Ammon's horn (tissue), 1 donor: Measurements from ENCODE around the gene ITCH.

ENCODE experiments used
- DNase-seq: peaks from one replicate; pipeline ENCODE4 v3.0.0-alpha.2; 2016; ENCODE audit warnings: low spot score

Gene ITCH

GRCh38 chr20:34530342-34530741 lies 167.3 kb downstream of the ITCH start:
- DNase-seq = no peak

GRCh38 chr20:34531608-34532265 lies 168.7 kb downstream of the ITCH start:
- no peak for DNase-seq

GRCh38 chr20:34532320-34532719 lies 169.2 kb downstream of the ITCH start:
- no peak for DNase-seq

GRCh38 chr20:34532756-34533155 lies 169.7 kb downstream of the ITCH start:
- no peak for DNase-seq

GRCh38 chr20:34534391-34535165 lies 171.5 kb downstream of the ITCH start:
- DNase-seq = no peak

- DNase-seq = no peak
Measured at GRCh38 chr20:34535301-34535840, 172.3 kb downstream of the ITCH start.

- no peak for DNase-seq
Measured at GRCh38 chr20:34535857-34536256, 172.8 kb downstream of the ITCH start.

GRCh38 chr20:34536798-34537394 lies 173.8 kb downstream of the ITCH start:
- peak; percentile 78 for DNase-seq

GRCh38 chr20:34537651-34538050 lies 174.6 kb downstream of the ITCH start:
- no peak for DNase-seq

GRCh38 chr20:34538671-34539123 lies 175.6 kb downstream of the ITCH start:
- peak; percentile 62 for DNase-seq

GRCh38 chr20:34539756-34540155 lies 176.7 kb downstream of the ITCH start:
- DNase-seq = no peak

GRCh38 chr20:34540596-34541263 lies 177.7 kb downstream of the ITCH start:
- DNase-seq = no peak

GRCh38 chr20:34541264-34541901 lies 178.3 kb downstream of the ITCH start:
- no peak for DNase-seq

- DNase-seq = no peak
Measured at GRCh38 chr20:34541917-34542316, 178.8 kb downstream of the ITCH start.

- no peak for DNase-seq
Measured at GRCh38 chr20:34542439-34542838, 179.4 kb downstream of the ITCH start.

- no peak for DNase-seq
Measured at GRCh38 chr20:34543463-34544056, 180.5 kb downstream of the ITCH start.

- no peak for DNase-seq
Measured at GRCh38 chr20:34544109-34544796, 181.2 kb downstream of the ITCH start.

GRCh38 chr20:34546751-34547181 lies 183.7 kb downstream of the ITCH start:
- DNase-seq = no peak

- DNase-seq = no peak
Measured at GRCh38 chr20:34547844-34548613, 185.0 kb downstream of the ITCH start.
